Suppressor macrophage (primary cell): Measurements from ENCODE around the gene MAD1L1.

Experiments used
- DNase-seq, 4 experiments: peaks; one replicate each; pipeline ENCODE4 v3.0.0-alpha.2; 2020 to 2022

Gene MAD1L1

GRCh38 chr7:2257651-2258050 is 24.9 kb upstream of the MAD1L1 start:
- no peak for DNase-seq

- DNase-seq = no peak
These were observed 24.4 kb upstream of the MAD1L1 start for GRCh38 chr7:2257046-2257551.

DNA sequence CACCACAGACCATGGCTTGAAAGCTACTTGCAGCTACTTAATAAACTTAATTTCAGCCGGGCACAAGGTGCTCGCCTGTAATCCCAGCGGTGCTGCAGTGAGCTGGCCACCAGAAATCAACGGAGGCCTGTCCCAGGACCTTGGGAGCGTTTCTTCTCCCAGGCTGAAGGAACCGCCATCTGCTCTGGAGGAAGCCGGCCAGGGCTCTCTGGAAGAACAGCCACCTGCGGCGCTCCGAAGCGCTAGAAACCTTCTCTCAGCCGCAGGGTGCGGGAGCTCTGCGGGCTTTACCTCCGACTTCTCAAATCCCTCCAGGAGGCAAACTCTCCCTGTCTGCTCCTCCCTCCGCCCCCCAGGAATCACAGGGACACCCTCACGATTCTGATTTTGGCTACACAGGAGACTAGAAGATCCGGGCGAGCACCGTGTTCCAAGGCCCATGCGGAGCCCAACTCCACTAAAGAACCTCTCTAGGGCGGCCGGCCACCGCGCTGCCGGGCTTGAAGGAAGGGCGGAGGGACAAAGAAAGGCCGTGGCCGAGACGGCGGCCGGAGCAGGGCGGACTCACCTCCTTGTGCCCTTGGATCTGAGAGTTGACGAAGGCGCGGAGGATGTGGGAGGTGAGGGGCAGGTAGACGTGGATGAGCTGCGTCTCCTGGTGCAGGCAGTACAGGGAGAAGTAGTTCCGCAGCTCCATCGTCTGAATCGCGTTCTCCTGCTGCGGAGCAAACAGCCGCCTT is 23.7 kb upstream of the MAD1L1 start:
- no peak for DNase-seq

GRCh38 chr7:2255145-2256139 is 22.7 kb upstream of the MAD1L1 start:
- no peak for DNase-seq

- DNase-seq = no peak
These were observed 21.8 kb upstream of the MAD1L1 start for GRCh38 chr7:2254429-2255144.

DNA sequence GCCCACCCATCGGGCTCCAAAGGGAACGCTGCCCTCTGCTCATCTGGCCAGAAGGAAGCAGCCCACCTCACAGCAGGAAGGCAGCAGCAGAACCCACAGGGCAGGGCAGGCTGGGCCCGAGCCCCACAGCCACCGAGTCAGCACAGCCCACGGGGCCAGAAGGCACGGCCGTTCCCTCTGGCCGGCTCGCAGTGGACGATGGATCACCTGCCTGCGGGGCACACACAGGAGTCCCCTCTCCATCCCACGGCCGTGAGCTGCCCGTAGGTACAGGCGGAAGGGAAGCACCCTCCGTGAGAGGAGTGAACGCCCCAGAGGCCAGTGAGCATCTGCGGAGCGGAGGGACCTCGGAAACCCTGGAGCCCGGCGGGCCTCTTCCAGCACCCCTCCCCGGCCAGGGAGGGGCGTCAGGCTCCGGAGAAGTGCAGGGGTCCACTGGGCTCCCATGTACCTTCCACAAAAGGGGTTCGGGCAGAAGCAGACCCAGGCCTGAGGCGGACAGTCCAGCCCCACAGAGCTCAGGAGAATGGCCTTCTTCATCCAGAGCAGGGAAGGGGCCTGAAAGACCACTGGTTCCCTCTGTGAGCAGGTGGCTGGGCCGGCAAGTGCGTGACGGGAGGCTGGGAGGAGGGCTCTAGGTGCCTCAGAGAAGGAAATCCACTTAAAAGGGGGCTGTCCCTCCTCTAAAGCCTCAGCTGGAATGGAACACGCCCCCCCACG is 20.9 kb upstream of the MAD1L1 start:
- no peak for DNase-seq

- DNase-seq = peak in 2 of 4 experiments; percentile 27 to 28
These were observed 20.3 kb upstream of the MAD1L1 start for GRCh38 chr7:2253021-2253420.

DNA sequence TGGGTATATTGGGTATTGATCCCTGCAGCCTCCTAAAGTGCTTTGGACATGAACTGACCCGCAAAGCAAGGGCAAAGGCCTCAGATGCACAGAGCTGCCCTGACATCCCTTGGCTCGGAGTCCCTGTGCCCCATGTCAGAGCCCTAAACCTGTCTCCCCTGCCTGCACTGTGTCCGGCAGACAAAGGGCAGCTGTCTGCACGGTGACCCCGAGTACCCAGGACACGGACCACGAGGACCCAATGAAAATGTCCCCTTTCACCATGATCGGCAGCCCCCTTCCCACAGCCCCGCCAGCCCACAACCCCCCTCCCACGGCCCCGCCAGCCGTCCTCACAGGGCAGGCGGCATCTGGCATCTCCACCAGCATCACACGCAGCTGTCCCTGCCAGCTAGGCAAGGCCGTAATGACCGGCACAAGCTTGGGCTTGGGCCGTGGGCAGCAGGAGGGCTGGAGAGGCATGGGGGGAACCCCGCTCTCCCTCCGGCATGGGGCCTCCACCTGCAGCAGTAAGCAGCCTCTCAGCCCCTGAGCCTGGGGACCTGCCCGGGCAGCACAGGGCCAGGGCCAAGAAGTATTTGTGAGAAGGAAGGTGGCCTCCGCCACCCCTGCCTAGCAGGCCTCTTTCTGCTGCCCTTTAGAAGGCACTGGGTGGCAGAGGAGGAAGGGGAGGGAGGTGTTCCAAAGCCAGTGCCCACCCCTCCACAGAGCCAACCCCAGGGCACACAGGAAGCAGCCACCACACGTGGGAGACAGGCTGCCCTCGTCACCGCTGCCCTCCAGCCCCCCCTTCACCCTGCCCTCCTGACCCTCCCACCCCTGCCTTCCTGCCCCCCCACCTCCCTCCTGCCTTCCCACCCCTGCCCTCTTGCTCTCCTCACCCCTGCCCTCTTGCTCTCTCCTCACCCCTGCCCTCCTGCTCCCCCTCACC is 19.4 kb upstream of the MAD1L1 start:
- DNase-seq = peak; percentile 42 to 63 (median 57)

DNA sequence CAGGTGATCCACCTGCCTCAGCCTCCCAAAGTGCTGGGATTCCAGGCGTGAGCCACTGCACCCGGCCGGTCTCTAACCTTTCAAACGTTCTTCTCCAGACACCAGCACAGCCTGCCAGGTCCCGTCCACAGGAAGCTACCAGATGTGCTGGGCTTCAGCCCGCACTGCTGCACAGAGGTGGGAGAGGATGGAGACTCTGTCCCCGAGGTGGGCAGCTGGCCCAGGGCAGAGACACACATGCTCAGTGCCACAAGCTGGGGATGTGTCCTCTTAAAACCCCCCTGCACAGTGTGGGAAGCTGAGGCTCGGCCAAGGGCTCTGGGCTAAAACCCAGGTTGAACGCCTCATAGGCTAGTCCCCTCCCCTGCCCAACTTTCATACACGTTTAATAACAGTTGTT is 18.6 kb upstream of the MAD1L1 start:
- DNase-seq = no peak

- no peak for DNase-seq
These were observed 17.1 kb upstream of the MAD1L1 start for GRCh38 chr7:2249744-2250323.

GRCh38 chr7:2248984-2249694 is 16.4 kb upstream of the MAD1L1 start:
- DNase-seq = peak; percentile 86 to 94 (median 93)

- peak in 2 of 4 experiments; percentile 33 to 62 for DNase-seq
These were observed 14.6 kb upstream of the MAD1L1 start for GRCh38 chr7:2247141-2247995.

DNA sequence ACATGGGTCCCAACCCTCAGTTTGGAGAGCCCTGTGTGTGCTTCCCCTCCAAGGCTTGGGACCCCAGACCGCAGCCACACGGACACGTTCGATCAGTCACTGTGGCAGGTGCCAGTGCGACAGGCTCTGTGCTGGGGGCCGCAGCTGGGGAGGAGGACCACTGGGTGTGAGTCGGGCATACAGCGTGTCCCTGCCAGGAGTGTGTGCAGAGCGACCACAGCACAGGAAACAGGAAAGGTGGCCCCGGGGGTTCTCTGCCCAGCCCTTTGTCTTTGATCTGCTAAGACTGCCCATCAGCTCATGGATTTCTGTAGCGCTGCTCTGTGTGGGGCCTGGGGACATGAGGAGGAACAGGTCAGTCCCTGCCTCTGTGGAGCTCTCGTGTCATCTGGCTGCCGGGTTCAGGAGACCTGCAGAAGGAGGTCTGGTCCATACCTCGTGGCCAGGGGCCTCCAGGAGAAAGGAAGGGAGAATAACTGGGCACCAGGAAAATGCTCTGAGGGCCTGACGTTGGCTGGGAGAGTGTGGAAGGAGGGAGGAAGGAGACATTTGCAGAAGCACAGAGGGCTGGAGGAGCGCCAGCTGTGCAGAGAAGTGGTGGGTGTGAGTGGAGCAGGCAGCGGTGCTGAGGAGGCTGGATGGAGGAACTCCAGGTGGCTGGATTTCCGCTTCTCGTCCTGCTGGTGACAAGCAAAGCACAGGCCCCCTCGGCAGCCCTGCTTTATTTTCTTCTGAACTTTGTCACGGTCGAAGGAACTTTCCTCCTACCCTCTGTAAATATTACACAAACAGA is 13.3 kb upstream of the MAD1L1 start:
- peak; percentile 60 to 84 (median 76) for DNase-seq

DNA sequence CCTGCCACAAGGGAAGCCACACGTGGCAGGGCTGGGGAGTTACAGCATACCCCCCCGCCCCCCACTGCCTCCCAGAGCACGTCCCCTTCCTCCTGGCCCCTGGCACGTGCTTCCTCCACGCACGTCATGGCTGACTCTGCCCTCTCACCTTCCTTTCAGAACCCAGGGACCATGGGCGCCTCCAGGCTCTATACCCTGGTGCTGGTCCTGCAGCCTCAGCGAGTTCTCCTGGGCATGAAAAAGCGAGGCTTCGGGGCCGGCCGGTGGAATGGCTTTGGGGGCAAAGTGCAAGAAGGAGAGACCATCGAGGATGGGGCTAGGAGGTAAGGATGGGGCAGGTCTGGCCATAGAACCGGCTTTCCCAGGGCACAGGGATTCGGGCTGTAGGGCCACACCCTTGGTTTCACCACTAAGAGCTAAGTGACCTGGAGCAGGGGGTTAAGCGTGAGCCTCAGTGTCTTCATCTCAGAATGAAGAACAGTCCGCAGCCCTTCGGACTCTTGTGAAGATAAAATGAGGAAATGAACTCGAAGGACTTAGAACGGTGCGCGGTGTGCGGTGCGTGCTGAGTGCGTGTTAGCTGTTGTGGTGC is 11.8 kb upstream of the MAD1L1 start:
- peak in 2 of 4 experiments; percentile 37 to 47 for DNase-seq

GRCh38 chr7:2243458-2243857 is 10.7 kb upstream of the MAD1L1 start:
- no peak for DNase-seq

DNA sequence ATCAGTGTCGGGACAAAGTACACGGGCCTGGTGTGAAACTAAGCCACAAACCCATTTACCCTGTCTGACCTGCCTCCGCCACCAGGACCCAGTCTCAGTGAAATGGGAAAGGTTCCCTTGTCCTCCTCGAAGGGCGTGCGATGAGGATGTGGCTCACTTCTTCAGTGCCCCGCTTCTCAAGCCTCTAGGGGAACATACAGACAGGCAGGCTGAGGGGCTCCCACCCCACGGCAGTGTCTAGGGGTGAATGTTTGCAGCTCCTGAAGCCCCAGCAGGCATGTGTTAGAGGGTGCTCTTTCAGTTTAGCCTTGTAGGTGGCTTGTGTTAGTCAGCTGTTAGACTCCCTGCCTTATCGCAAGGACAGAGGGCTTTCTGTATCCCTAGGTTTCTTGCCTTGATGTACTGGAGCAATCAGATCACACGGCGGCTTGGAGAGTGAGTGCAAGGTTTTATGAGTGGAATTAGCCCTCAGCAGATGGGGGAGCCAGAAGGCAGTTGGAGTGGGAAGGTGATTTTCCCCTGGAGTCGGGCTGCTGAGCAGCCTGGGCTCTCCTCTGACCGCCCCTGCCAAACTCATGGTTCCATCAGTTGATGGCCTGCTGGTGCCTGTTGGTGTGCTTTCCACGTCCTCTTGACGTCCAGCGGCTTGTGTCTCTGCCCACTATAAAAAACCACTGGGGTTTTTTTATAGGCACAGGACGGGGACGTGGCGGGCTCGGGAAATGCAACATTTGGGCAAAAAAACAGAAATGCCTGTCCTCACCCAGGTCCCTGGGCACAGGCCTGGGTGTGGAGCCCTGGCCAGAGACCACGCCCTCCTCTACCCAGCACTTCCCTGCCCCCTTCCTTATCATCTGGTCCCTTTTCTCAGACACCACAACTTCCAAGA is 10.0 kb upstream of the MAD1L1 start:
- peak; percentile 32 to 54 (median 44) for DNase-seq
